HG02798 (cell line): ENCODE data around the gene SLF2.
"Not testable (repeated sequence)": the region's sequence is repeated elsewhere in the genome, so short reads cannot be mapped to it uniquely, and the experiment has no call there.

Source experiments
- ATAC-seq: cut with Tn5 transposase; IDR thresholded peaks from one replicate; pipeline ENCODE4 v1.9.1; 2021; ENCODE audit warnings: mild to moderate bottlenecking; ENCODE audit not compliant: unreplicated experiment, poor library complexity

SLF2 gene

DNA sequence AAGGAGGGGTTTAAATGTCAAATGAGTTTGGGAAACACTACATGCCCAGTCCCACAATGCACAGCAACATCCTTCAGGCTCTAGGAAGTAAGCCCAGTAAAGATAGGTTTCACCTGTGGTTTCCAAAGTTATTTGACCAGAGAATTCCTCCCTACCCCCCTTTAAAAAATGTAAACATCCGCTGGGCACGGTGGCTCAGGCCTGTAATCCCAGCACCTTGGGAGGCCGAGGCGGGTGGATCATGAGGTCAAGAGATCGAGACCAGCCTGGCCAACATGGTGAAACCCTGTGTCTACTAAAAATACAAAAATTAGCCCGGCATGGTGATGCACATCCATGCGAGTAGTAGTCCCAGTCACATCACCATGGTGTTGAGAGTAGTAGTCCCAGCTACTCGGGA is 62.6 kb downstream of the SLF2 start:
- not testable (repeated sequence) for ATAC-seq

DNA sequence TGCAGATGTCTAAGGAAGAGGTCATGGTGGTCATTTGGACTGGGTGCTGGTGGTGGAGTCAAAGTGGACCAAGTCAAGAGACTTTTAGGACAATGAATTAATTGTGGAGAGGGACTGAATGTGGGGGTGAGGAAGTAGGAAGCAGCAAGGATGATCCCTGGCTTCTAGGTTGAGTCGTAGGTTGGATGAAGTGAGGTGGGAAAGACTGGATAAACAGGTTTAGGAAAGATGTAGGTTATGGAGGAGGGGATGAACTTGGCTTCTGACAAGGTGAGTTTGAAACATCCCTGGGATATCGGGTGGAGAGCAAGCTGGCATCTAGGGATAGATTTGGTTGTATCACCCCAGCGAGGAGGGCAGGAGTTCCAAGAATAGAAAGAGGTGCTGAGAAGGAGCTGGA is 64.1 kb downstream of the SLF2 start:
- no peak for ATAC-seq

DNA sequence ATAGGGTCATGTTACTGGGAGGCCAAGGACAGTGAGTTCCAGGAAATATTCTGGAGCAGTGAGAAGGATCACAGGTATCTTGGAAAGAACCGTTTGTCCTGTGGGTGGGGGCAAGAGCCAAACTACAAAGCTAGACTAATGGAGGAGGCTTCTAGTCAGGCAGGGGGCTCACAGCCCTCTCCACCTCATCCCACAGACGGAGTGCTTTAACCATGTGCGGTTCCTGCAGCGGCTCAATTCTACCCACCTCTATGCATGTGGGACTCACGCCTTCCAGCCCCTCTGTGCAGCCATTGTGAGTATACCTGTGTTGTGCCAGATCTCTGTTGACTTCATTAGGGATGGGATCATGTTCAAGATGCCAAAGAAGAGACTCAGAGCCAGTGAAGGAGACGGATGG is 64.7 kb downstream of the SLF2 start:
- ATAC-seq: no peak

DNA sequence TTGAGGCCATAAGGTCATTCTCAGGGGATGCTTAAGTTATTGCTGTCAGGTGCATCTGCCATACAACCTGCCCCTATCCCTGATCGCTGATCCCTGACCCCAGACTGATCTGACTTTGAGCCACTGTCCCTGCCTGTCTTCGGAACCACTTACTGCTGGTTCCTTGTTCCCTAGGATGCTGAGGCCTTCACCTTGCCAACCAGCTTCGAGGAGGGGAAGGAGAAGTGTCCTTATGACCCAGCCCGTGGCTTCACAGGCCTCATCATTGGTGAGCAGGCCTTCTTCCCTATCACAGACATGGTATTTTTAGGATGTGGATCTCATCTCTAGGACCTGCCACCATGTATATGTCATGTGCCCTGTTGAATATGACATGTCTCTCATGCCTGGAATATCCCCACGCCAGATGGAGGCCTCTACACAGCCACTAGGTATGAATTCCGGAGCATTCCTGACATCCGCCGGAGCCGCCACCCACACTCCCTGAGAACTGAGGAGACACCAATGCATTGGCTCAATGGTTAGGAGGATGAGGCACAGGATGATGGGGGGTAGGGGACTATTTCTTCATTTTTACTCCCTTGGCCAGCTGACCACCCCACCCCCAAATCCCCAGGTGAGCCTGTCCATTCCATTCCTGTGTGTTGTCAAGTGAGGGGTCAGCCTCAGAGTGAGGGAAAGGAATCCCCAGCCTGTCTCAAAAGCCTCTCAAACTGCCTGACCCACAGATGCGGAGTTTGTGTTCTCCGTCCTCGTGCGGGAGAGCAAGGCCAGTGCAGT is 65.5 kb downstream of the SLF2 start:
- ATAC-seq: no peak

DNA sequence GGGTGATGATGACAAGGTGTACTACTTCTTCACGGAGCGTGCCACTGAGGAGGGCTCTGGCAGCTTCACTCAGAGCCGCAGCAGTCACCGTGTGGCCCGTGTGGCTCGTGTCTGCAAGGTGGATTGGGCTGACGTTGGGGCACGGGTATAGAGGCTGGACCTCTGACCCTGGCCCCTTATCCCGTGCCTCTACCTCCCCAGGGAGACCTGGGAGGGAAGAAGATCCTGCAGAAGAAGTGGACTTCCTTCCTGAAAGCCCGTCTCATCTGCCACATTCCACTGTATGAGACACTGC is 66.1 kb downstream of the SLF2 start:
- ATAC-seq: no peak

DNA sequence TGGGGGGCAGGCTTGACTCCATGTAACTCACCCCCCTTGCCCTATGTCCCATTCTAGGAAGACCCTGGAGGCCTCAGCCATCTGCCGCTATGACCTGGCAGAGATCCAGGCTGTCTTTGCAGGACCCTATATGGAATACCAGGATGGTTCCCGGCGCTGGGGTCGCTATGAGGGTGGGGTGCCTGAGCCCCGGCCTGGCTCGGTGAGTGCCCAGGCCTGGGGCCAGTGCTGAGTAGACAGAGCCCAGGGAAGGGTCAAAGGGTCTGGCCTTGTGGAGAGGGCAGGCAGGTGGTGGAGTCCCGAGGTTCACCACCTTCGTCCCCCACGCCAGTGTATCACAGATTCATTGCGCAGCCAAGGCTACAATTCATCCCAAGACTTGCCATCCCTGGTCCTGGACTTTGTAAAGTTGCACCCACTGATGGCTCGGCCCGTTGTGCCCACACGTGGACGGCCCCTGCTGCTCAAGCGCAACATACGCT is 67.1 kb downstream of the SLF2 start:
- ATAC-seq: no peak

DNA sequence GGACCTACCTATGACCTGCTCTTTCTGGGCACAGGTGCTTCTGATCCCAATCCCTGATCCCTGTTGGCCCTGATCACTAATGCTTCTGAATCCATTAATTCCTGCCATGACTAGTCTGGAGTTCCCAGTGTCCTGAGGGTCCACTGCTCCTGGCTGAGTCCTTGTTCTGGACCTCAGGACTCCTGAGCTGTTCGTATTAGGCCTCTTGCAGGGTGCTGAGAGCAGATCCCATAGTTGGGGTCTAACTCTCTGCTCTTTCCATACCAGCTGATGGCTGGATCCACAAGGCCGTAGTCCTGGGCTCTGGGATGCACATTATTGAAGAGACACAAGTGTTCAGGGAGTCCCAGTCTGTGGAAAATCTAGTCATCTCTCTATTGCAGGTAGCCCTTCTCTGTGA is 67.5 kb downstream of the SLF2 start:
- no peak for ATAC-seq

DNA sequence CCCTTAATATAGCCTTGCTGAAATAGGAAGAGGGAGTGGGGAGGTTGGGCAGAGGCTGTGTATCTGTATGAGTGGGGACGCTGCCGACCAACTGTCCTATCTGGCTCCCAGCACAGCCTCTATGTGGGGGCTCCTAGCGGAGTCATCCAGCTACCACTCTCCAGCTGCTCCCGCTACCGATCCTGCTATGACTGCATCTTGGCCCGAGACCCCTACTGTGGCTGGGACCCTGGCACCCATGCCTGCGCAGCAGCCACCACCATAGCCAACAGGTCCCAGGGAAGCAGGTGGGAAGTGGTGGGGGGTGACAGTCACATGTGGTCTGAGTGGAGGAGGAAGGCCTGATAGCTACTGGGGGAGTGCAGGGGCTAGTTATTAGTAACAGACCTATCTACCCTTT is 67.9 kb downstream of the SLF2 start:
- no peak for ATAC-seq

DNA sequence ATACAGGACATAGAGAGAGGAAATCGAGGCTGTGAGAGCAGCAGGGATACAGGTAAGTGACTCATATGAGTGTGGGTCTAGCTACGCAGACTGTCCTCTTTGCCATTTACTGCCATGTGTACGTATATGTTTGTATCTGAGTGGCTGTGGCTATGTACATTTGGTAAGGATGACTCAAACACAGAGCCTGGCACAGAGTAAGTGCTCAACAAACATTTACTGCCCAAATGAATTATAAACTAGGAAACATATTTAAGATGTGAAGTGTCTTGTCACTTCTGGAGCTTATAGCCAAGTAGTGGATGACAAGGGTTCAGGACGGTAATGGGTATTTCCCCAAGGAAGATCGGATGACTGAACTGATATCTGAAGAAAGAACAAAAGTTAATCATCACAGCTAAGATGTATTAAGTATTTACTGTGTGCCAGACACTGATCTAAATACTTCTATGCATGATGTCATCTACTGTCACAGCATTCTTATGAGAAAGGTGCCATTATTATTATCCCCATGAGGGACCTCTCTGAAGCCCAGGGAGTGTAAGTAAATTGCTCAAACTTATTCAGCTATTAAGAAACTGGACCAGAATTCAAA is 68.5 kb downstream of the SLF2 start:
- no peak for ATAC-seq

DNA sequence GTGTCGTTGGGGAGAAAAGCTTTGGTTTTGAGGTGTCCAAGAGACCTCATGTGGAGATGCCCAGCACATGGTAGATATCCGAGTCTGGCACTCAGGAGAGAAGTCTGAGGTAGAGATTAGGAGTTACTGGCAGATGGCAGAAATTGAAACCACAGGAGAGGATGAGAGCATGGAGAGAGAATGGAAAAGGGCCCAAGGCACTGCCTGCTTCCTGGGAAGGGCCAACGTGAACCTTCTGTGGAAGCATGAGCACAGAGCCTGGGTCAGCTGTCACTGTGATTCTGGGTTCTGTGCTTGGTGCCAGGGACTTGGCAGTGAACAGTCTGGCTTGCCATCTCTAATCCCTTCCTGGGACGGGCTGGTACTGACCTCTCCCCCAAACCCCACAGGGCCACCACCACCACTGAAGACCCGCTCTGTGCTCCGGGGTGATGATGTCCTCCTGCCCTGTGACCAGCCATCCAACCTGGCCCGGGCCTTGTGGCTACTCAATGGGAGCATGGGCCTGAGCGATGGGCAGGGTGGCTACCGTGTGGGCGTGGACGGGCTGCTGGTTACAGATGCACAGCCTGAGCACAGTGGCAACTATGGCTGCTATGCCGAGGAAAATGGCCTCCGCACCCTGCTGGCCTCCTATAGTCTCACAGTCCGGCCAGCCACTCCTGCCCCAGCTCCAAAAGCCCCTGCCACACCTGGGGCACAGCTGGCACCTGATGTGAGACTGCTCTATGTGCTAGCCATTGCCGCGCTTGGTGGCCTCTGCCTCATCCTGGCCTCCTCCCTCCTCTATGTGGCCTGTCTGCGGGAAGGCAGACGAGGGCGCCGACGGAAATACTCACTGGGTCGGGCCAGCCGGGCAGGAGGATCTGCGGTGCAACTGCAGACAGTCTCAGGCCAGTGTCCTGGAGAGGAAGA is 70.4 kb downstream of the SLF2 start:
- ATAC-seq: no peak

DNA sequence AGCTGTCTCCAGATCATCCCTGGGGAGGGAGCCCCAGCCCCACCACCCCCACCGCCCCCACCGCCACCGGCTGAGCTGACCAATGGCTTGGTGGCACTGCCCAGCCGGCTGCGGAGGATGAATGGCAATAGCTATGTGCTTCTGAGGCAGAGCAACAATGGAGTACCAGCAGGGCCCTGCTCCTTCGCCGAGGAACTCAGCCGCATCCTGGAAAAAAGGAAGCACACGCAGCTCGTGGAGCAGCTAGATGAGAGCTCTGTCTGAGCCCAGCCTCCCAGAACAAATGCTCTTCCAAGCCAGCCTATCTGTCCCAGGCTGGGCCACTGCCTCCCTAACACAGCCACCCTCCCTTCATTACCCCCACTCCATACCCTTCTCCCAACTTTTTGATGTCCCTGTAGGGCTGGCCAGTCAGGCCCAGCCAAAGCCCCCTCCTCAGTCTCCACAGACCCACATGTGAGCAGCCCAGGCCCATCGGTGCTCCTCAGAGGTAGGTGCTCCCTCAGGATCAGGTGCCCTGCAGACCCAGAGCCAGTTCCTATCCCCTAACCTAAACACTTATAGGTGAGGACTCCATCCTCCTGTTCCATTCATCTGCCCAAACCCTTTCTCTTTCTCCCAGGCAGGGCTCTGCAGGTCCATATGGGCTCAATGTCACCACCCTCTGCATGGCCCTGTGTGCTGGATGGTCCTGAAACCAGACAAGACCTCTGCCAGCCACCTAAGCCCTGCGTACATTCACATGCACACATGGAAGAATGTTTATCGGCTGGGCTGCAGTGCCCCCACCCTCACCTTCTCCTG is 71.3 kb downstream of the SLF2 start:
- no peak for ATAC-seq

DNA sequence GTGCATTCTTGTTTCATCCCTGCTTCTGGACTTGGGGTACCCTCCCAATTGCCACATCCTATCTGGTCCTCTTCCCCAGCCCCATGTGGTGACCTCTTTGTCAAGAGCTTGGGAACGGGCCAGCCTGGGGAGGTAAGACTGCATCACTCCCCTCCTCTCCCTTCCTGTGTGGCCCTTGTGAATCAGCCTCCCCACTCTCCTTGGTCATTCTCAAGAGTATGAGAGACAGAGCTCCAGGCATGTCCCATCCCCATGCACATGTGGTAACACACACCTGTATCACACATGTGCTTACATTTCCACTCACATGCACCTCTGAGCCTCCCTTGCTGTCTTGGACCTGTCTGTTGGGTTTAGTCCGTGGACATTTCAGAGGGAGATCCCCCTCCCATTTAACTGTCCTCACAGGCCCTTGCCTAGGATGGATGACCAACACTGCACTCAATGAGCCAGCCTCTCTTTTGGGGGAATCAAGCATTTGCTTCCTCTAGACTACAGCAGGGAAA is 72.0 kb downstream of the SLF2 start:
- ATAC-seq: no peak

DNA sequence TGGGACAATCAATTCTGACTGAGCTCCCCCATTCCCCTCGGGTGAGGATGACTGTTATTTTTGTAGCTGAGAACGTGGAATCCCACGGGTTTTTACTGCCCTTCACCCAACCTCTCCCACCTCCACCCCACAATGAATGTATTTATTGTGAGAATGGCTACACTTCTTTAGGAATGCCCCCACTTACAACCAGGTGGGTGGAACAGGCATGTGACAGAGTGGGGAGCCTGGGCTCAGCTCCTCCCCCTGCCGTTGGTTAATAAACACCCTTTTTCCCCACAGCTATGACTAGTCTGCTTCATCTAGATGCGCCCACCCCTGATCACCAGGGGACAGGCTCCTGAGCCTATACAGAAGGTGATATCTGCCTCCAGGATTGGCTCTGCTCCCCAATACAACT is 72.6 kb downstream of the SLF2 start:
- no peak for ATAC-seq

DNA sequence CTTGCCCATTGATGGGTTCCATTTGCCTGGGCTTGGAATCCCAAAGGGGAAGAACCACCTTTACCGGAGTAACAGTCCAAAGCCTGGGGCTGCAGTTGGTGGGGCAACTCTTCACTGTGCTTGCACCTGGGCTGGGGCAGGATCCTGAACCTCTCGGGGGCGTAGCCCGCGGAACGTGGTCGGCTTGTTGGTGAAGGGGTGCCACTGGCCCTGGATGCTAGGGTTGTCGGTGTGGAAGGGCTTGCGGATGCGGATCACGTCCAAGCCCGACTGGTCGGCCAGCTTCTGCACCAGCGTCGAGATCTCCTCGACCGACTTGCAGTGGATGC is 73.8 kb downstream of the SLF2 start:
- ATAC-seq: no peak

DNA sequence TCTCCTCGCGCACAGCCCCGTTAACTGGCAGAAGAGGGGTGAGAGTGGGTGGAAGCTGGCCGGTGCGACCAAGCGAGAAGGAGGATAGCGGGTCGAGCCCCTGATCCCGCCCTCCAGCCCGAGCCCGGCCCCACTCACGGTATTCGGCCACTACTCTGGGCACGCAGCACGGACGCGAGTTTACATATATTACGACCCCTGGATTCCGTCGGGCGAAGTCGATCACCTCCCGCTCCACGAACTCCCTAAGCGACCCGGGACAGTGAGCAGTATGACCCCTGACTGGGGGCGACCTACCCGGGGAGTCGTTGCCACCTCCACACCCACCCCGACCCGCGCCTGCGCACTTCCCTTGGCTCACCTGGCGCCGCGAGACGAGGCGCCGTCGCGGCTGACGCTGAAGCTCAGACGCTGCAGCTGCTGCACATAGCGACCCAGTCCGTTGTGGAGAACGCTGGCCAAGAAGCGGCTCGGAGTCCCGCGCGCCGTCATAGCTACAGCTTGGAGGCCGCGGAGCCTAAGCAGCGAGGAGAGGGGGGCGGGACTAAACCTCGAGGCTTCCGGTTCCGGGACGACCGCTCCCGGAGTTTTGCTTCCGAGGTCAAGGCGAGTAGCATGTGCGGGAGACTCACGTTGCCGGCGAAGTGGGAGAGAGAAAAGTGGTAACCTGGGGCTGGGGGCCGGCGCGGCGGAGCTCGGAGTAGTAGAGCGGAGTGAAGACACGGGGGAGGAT is 74.4 kb downstream of the SLF2 start, which contains the start of the genes MRPL43 and TWNK:
TSS of gene MRPL43 (minus strand) at position 546 of the 733 bp plus-strand sequence. CDS start at position 492, 54 bp downstream.
TSS of gene TWNK (plus strand) at position 592 of the 733 bp plus-strand sequence. CDS start 668 bp downstream, outside the sequence.
- peak; percentile 85 for ATAC-seq

DNA sequence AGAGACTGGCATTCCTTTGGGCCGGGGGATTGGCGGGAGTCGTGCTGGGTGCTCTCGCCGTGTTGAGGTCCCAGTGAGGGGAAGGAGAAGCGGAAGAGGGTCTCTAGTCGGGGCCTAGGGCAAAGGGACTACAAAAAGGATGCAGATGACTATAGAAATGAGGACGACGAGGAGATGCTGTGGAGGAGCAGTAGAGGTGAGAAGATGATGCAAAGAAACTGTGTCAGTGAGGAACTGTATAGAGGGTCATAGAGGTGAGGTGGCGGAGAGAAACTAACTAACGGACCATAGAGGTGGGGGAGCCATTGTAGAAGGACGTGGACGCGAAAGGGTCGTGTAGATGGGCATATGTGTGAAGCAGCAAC is 74.9 kb downstream of the SLF2 start:
- ATAC-seq: peak; percentile 8

DNA sequence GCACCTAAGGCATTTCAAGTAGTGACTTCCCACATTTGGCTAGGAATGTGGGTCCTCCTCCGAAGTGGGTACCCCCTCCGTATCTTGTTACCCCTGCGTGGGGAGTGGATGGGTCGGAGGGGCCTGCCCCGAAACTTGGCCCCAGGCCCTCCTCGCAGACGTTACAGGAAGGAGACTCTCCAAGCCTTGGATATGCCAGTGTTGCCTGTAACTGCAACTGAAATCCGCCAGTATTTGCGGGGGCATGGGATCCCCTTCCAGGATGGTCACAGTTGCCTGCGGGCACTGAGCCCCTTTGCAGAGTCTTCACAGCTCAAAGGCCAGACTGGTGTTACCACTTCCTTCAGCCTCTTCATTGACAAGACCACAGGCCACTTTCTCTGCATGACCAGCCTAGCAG is 75.4 kb downstream of the SLF2 start:
- no peak for ATAC-seq

DNA sequence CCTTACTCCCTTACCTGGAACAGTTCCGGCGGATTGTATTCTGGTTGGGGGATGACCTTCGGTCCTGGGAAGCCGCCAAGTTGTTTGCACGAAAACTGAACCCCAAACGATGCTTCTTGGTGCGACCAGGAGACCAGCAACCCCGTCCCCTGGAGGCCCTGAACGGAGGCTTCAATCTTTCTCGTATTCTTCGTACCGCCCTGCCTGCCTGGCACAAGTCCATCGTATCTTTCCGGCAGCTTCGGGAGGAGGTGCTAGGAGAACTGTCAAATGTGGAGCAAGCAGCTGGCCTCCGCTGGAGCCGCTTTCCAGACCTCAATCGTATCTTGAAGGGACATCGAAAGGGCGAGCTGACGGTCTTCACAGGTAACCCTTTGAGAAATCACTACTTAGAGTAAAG is 76.3 kb downstream of the SLF2 start:
- no peak for ATAC-seq

DNA sequence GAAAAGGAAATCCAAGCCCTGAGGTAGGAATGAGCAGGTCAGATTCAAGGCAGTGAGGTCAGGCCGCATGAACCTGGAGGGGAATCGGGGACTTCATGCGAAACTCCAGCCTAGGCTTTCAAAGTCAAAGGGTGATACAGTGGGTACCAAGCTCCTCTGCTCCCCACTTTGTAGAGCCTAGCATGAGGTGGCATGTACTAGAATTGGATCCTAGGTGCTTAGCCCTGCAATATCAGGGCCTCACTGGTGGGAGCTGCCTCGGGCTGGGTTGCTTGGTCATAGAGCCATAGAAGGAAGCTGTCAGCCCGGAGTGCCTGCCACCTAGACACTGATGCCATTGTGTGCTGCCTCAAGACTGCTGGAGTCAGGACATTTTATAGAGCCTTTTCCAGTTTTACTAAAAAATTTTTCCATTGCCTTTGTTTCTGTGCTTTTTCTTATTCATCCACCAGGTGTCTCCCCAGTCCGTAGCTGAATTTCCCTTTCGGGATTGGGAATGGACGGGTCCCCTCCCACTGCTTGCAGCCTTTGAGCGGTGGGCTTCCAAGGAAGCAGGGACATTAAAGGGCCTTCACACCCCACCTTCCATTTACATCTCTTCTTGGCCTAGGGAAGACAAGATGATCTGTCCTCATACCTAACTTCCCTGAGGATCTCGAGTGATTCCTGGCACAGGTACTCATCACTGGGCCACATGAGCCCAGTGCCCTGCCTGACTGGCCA is 81.4 kb downstream of the SLF2 start:
- no peak for ATAC-seq
